ENCODE results near the gene ATP2A2. TPM values are rescaled to one million over a fixed set of nuclear protein-coding genes. Genes with fewer than 3 reads are reported as not detected.

Gene ATP2A2
- total RNA-seq, 1 experiment from 2014 or later = 174 TPM

DNA sequence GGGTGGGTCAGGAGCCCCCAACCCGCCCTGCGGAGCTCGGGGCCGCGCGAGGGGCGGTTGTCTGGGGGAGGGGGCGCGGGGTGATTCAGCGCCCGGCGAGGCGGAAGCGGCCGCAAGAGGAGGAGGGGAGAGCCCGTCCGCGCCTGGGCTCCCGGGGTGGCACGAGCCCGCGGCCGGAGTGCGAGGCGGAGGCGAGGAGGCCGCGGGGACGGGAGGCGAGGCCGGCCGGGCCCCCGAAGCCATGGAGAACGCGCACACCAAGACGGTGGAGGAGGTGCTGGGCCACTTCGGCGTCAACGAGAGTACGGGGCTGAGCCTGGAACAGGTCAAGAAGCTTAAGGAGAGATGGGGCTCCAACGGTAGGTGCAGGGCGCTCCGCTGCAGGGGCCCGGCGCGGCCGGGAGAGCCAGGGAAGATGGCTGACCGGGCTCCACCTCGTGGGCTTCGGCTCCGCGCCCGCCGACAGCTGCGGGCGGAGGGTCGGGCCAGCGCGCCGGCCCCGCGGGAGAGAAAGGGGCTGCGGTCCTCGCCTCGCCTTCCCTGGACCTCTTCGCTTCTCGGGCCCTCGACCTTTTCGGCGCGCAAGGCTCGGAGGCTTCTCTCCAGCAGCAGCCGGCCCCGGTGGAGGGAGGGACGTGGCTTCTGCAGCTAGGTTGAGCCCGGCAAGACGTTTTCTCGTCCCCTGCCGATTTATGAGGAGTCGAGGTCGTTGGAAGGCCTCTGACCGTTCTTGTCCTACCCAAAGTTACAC is 677 bp downstream of the ATP2A2 start:
- BruUV-seq (replicated peaks) = no TSS peak
- Histone ChIP-seq H2AFZ (ENCODE audit: low read length) (no peak overlapping the region), H3K9ac (ENCODE audit: low read length) (peak overlapping the region; percentile 96), H3K9me3 (ENCODE audit: low read length) (no peaks in the 10 kb centered on the region), H4K20me1 (ENCODE audit: low read length) (peaks cover 49% of the 10 kb centered on the region), H3K4me3 (ENCODE audit: low read length) (peak overlapping the region; percentile 85), H3K27me3 (ENCODE audit: low read length) (no peaks in the 10 kb centered on the region), H3K4me2 (ENCODE audit: low read length) (peak overlapping the region; percentile 89), H3K79me2 (ENCODE audit: low read length) (peaks cover 53% of the 10 kb centered on the region), H3K4me1 (ENCODE audit: insufficient read depth, low read length) (peaks cover 45% of the 10 kb centered on the region), H3K27ac (ENCODE audit: low read length) (peak overlapping the region; percentile 73), H3F3A (ENCODE audit: low read length, unreplicated experiment) (no peaks in the 10 kb centered on the region), H3K9me2 (replicated peaks; ENCODE audit: low read length) (no peaks in the 10 kb centered on the region), H3K36me3 (ENCODE audit: low read depth, low read length) (peaks cover 39% of the 10 kb centered on the region)
- DNase-seq (peak; percentile 58), ATAC-seq (peak; percentile 33)
- TF ChIP-seq, protein P1, sequence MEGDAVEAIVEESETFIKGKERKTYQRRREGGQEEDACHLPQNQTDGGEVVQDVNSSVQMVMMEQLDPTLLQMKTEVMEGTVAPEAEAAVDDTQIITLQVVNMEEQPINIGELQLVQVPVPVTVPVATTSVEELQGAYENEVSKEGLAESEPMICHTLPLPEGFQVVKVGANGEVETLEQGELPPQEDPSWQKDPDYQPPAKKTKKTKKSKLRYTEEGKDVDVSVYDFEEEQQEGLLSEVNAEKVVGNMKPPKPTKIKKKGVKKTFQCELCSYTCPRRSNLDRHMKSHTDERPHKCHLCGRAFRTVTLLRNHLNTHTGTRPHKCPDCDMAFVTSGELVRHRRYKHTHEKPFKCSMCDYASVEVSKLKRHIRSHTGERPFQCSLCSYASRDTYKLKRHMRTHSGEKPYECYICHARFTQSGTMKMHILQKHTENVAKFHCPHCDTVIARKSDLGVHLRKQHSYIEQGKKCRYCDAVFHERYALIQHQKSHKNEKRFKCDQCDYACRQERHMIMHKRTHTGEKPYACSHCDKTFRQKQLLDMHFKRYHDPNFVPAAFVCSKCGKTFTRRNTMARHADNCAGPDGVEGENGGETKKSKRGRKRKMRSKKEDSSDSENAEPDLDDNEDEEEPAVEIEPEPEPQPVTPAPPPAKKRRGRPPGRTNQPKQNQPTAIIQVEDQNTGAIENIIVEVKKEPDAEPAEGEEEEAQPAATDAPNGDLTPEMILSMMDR (conservative IDR thresholded peaks at IDR 0.05; ENCODE audit: low read depth, low read length) = no peak
- TF ChIP-seq EZH2phosphoT487 (IDR thresholded peaks at IDR 0.05; ENCODE audit: borderline replicate concordance, low read length) = no peak
- TF ChIP-seq EZH2 (IDR thresholded peaks at IDR 0.05; ENCODE audit: low read length, unreplicated experiment) = no peak
- intact Hi-C loops (cut with micrococcal nuclease) = loop anchor here (2.0 kb wide), 3 partner anchors 57 to 157 kb away; partner anchors contain the start of gene IFT81
- ChIA-PET POLR2A (ENCODE audit: unreplicated experiment) (interaction anchor here (0.6 kb wide), 1 partner anchor 1841 kb away, joined by 13 read pairs; no protein-coding TSS in a partner anchor), CTCF (no interaction called here)

DNA sequence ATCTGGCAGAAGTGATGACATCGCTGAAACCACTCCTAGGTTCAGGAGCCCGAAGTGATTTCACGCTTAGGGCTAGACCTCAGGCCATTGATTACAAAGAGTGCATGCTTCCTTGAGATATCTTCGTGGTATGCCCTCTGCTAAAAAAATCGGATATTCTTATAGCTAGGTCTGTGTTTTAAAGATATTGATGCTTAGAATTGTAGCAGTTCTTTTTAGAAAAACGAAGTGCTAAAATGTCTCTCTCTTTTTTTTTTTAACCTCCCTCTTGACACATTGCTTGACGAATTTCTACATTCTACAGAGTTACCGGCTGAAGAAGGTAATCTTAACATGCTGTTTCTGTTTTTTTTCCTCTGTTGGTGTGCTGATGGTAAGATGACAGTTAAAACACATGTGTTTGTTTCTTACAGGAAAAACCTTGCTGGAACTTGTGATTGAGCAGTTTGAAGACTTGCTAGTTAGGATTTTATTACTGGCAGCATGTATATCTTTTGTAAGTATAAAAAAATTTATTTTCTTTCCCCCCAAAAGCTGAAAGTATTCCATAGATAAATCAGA is 1.3 kb downstream of the ATP2A2 start:
- Histone ChIP-seq H3K4me2 (ENCODE audit: low read length) (peak overlapping the region; percentile 89), H3F3A (ENCODE audit: low read length, unreplicated experiment) (no peaks in the 10 kb centered on the region), H3K36me3 (ENCODE audit: low read depth, low read length) (peaks cover 43% of the 10 kb centered on the region), H3K9me2 (replicated peaks; ENCODE audit: low read length) (no peaks in the 10 kb centered on the region), H2AFZ (ENCODE audit: low read length) (no peak overlapping the region), H3K27me3 (ENCODE audit: low read length) (no peaks in the 10 kb centered on the region), H3K9me3 (ENCODE audit: low read length) (no peaks in the 10 kb centered on the region), H3K9ac (ENCODE audit: low read length) (peak overlapping the region; percentile 96), H3K4me3 (ENCODE audit: low read length) (peak overlapping the region; percentile 85), H3K79me2 (ENCODE audit: low read length) (peaks cover 60% of the 10 kb centered on the region), H3K4me1 (ENCODE audit: insufficient read depth, low read length) (peaks cover 45% of the 10 kb centered on the region), H4K20me1 (ENCODE audit: low read length) (peaks cover 55% of the 10 kb centered on the region), H3K27ac (ENCODE audit: low read length) (peak overlapping the region; percentile 73)
- ChIA-PET CTCF (no interaction called here), POLR2A (ENCODE audit: unreplicated experiment) (interaction anchor here (0.6 kb wide), 2 partner anchors 66 to 72 kb away, joined by 3 read pairs; no protein-coding TSS in a partner anchor)
- intact Hi-C loops (cut with micrococcal nuclease) = no loop called here
- BruUV-seq (replicated peaks) = no TSS peak
- TF ChIP-seq EZH2phosphoT487 (IDR thresholded peaks at IDR 0.05; ENCODE audit: borderline replicate concordance, low read length) = no peak
- TF ChIP-seq EZH2 (IDR thresholded peaks at IDR 0.05; ENCODE audit: low read length, unreplicated experiment) = no peak
- TF ChIP-seq, protein P1 (conservative IDR thresholded peaks at IDR 0.05; ENCODE audit: low read depth, low read length) = no peak
- peak; percentile 46 for DNase-seq
- ATAC-seq = no peak
